HG03520 (cell line): ENCODE data around the gene FAM240B.

Source experiments
- ATAC-seq: cut with Tn5 transposase; IDR thresholded peaks from one replicate; pipeline ENCODE4 v1.9.1; 2021; ENCODE audit warnings: mild to moderate bottlenecking, moderate library complexity; ENCODE audit not compliant: unreplicated experiment

FAM240B gene

GRCh38 chr9:38705917-38706316, 14.0 kb downstream of the FAM240B start:
- no peak for ATAC-seq

- ATAC-seq = no peak
Measured at GRCh38 chr9:38700695-38701094, 19.2 kb downstream of the FAM240B start.

GRCh38 chr9:38699337-38699736, 20.6 kb downstream of the FAM240B start:
- ATAC-seq = no peak

GRCh38 chr9:38697776-38698300, 22.1 kb downstream of the FAM240B start:
- no peak for ATAC-seq

- no peak for ATAC-seq
Measured at GRCh38 chr9:38696999-38697398, 22.9 kb downstream of the FAM240B start.

- ATAC-seq = no peak
Measured at GRCh38 chr9:38694676-38695075, 25.3 kb downstream of the FAM240B start.

- no peak for ATAC-seq
Measured at GRCh38 chr9:38692707-38693106, 27.2 kb downstream of the FAM240B start.

- ATAC-seq = no peak
Measured at GRCh38 chr9:38690574-38690973, 29.4 kb downstream of the FAM240B start.

GRCh38 chr9:38689678-38690077, 30.3 kb downstream of the FAM240B start:
- ATAC-seq = no peak

GRCh38 chr9:38687992-38688391, 31.9 kb downstream of the FAM240B start:
- no peak for ATAC-seq

- no peak for ATAC-seq
Measured at GRCh38 chr9:38687389-38687842, 32.5 kb downstream of the FAM240B start.

GRCh38 chr9:38686933-38687332, 33.0 kb downstream of the FAM240B start:
- ATAC-seq = no peak

GRCh38 chr9:38685535-38685934, 34.4 kb downstream of the FAM240B start:
- ATAC-seq = no peak

- no peak for ATAC-seq
Measured at GRCh38 chr9:38683336-38683735, 36.6 kb downstream of the FAM240B start.

- no peak for ATAC-seq
Measured at GRCh38 chr9:38682713-38683112, 37.2 kb downstream of the FAM240B start.

GRCh38 chr9:38681747-38682227, 38.1 kb downstream of the FAM240B start:
- ATAC-seq = no peak

- ATAC-seq = no peak
Measured at GRCh38 chr9:38680837-38681445, 39.0 kb downstream of the FAM240B start.

GRCh38 chr9:38677660-38678303, 42.2 kb downstream of the FAM240B start:
- no peak for ATAC-seq

- ATAC-seq = no peak
Measured at GRCh38 chr9:38675831-38676230, 44.1 kb downstream of the FAM240B start.

- ATAC-seq = no peak
Measured at GRCh38 chr9:38675211-38675610, 44.7 kb downstream of the FAM240B start.

GRCh38 chr9:38673399-38674193, 46.3 kb downstream of the FAM240B start:
- no peak for ATAC-seq

GRCh38 chr9:38671748-38672147, 48.2 kb downstream of the FAM240B start:
- no peak for ATAC-seq
